ENCODE data around the gene CIROP.

The CIROP gene

GRCh38 chr14:23089498-23090253 lies 15.1 kb downstream of the CIROP start:
- H3K27ac ChIP-seq: no peak overlapping the region
- peaks cover 0 to 23% (median 11%) of the 10 kb centered on the region in 4 donors for H3K4me1 ChIP-seq
- peak in 1 of 2 donors; percentile 40 for DNase-seq
- no peak for TF ChIP-seq CTCF (IDR thresholded peaks at IDR 0.05)
- no peak overlapping the region for H3K4me3 ChIP-seq
- H3K9me3 ChIP-seq: no peaks in the 10 kb centered on the region
- H3K27me3 ChIP-seq: no peaks in the 10 kb centered on the region
- peaks cover 65 to 67% (median 65%) of the 10 kb centered on the region in 3 donors for H3K36me3 ChIP-seq
- intact Hi-C loops (cut with DNase I; ENCODE audit: low total_unique reads): no loop called here

DNA sequence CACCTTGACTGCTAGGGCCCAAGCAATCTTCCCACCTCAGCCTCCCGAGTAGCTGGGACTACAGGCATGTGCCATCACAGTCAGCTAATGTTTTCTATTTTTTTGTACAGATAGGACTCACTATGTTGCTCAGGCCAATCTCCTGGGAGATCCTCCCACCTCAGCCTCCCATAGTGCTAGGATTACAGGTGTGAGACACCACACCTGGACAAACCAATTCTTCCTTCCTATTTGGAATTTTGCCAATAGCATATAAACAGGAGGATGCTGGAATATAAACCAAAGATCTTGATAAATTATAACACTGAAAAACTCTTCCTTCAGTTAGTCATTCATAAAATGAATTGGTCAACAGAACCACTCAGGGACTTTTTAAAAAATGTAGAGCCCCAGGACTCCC lies 18.2 kb downstream of the CIROP start:
- no peak for DNase-seq
- Histone ChIP-seq H3K27me3 (no peaks in the 10 kb centered on the region), H3K36me3 (peaks cover 83 to 98% (median 92%) of the 10 kb centered on the region in 3 donors), H3K9me3 (no peaks in the 10 kb centered on the region), H3K27ac (no peak overlapping the region), H3K4me1 (no peaks in the 10 kb centered on the region), H3K4me3 (no peak overlapping the region)
- intact Hi-C loops (cut with DNase I; ENCODE audit: low total_unique reads): no loop called here
- no peak for TF ChIP-seq CTCF (IDR thresholded peaks at IDR 0.05)

GRCh38 chr14:23085458-23085857 lies 19.3 kb downstream of the CIROP start:
- Histone ChIP-seq H3K9me3 (no peaks in the 10 kb centered on the region), H3K27ac (no peak overlapping the region), H3K4me3 (no peak overlapping the region), H3K4me1 (no peaks in the 10 kb centered on the region), H3K36me3 (peaks cover 85 to 99% (median 93%) of the 10 kb centered on the region in 3 donors), H3K27me3 (no peaks in the 10 kb centered on the region)
- intact Hi-C loops (cut with DNase I; ENCODE audit: low total_unique reads): no loop called here
- no peak for TF ChIP-seq CTCF (IDR thresholded peaks at IDR 0.05)
- DNase-seq: no peak

GRCh38 chr14:23080474-23080873 lies 24.3 kb downstream of the CIROP start:
- no peaks in the 10 kb centered on the region for H3K27me3 ChIP-seq
- intact Hi-C loops (cut with DNase I; ENCODE audit: low total_unique reads): no loop called here
- H3K4me1 ChIP-seq: peaks cover 0 to 31% (median 12%) of the 10 kb centered on the region in 4 donors
- no peaks in the 10 kb centered on the region for H3K9me3 ChIP-seq
- no peak for TF ChIP-seq CTCF (IDR thresholded peaks at IDR 0.05)
- H3K27ac ChIP-seq: no peak overlapping the region
- H3K4me3 ChIP-seq: no peak overlapping the region
- peaks cover 95 to 98% (median 95%) of the 10 kb centered on the region in 3 donors for H3K36me3 ChIP-seq
- DNase-seq: no peak

DNA sequence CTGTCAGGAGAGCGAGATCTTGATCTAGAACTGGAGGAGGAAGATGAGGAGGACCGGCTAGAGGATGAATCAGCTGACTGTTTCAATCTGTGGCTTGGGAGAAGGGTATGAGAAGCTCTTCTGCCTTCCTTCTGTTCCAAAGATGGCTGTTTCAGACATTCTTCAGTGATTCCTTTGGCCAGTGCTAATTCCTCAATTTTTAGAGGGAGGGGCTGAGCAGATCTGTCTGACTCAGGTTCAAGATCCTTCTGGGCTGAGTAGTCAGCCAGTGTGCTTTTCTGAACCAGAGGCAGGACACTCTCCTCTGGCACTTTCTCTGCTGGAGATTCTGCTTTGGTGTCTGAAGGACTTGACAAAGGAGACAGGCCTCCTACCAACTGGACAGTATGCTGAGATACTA lies 25.1 kb downstream of the CIROP start:
- peak overlapping the region; percentile 65 to 69 for H3K27ac ChIP-seq
- H3K27me3 ChIP-seq: no peaks in the 10 kb centered on the region
- intact Hi-C loops (cut with DNase I; ENCODE audit: low total_unique reads): no loop called here
- no peak for DNase-seq
- no peaks in the 10 kb centered on the region for H3K9me3 ChIP-seq
- peaks cover 91 to 96% (median 92%) of the 10 kb centered on the region in 3 donors for H3K36me3 ChIP-seq
- peaks cover 0 to 31% (median 12%) of the 10 kb centered on the region in 4 donors for H3K4me1 ChIP-seq
- TF ChIP-seq CTCF (IDR thresholded peaks at IDR 0.05): no peak
- no peak overlapping the region for H3K4me3 ChIP-seq

All from tibial artery (tissue), 4 donors.